Activated CD8-positive, alpha-beta memory T cell treated with anti-CD3 and anti-CD28 coated beads for 1 hour (primary cell): ENCODE measurements around the gene CEACAM21.

Source experiments
- DNase-seq, 2 donors: peaks; one replicate each; pipeline ENCODE4 v3.0.0-alpha.2; 2020; ENCODE audit warnings: low read depth in 1 of 2; ENCODE audit errors: extremely low read depth in 1 of 2

Gene CEACAM21

DNA sequence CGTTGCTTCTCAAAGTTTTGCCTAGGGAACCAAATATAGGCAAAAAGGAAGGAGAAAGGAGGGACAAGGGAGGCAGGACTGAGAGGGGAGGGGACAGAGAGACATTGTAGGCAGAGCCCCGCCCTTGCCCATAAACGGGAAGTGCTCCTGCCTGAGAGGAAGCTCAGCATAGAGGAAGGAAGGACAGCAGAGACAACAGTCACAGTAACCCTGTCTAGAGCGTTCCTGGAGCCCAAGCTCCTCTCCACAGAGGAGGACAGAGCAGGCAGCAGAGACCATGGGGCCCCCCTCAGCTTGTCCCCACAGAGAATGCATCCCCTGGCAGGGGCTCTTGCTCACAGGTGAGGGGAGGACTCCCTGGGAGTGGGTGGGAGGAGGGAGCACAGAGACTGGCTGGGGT is at the start of gene CEACAM21:
Gene CEACAM21, plus strand, starts transcription at position 169 of the 400 bp plus-strand sequence. Its CDS starts 109 bp downstream, at position 278.
- no peak for DNase-seq

DNA sequence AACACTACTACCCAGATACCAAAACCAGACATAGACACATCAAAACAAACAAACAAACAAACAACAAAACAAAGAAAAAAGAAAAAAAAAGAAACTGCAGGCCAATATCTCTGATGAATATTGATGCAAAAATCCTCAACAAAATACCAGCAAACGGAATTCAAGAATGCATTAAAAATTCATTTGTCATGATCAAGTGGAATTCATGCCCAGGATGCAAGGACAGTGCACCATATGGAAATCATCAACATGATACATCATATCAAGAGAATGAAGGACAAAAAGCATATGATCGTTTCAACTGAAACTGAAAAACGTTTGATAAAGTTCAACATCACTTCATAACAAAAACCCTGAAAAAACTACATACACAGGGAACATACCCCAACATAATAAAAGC is 48.9 kb upstream of the CEACAM21 start:
- DNase-seq: no peak

DNA sequence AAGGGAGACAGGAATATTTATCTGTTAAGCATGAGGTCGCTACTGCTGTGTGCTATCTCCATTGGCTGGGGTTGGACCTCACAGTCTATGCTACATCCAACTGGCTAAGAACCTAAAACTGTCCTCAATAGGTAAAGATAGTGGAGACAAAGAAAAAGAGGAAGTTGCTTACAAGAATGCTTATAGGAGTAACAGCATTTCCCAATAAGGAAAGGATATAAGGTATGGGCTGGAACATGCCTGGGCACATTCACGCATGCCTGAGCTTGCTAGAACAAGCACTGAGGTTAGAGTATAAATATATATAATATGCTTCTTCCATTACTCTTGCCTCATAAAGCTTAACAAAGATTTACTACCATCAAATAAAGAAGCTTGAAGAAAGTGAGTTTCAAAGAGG is 47.9 kb upstream of the CEACAM21 start:
- DNase-seq: no peak

DNA sequence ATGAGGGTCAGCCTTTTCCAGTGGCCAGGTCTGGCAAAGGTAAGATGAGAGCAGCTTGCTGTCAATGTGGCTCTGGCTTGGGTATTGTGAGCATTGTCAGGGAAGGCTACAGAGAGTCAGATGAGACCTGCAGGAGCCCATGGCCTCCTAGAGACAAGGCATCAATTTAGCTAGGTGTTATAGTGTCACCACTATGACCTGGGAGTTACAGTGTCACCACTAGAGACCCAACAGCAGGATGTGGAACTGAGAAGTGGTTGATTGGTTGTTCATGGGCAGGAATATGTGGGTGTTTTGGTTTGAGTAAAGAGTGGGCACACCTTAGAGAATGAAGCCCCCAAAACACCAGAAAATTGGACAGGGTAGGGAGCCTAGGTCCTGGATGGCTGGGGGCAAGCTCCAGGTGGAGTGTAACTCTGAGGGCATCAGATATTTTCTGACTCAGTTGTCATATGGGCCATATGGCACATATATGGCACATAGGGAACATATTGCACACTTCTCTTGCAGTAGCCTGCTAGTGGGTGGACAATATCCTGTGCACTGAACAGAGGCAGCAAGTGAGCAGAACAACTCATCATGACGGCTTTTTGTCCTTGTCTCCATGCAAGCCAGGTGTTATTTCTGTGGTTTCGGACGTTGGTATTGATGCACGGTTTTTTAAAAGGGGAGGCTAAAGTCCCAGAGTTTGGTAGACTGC is 46.3 kb upstream of the CEACAM21 start:
- no peak for DNase-seq

DNA sequence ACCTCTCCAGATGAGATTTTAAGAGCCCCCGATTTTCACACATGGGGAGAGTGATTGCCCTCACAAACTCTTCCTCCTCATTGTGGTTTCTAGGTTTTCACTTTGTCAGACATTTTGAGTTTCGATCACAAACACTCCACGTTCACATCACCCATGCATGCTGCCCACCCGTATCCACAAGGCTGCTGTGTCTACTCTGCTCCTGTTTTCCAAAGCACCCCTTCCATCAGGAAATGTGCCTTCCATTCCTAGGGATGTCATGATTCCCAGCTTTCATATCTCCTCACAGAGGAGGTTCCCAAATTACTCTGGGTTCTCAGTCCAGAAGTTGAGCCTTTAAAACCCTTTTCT is 45.8 kb upstream of the CEACAM21 start:
- DNase-seq: no peak

DNA sequence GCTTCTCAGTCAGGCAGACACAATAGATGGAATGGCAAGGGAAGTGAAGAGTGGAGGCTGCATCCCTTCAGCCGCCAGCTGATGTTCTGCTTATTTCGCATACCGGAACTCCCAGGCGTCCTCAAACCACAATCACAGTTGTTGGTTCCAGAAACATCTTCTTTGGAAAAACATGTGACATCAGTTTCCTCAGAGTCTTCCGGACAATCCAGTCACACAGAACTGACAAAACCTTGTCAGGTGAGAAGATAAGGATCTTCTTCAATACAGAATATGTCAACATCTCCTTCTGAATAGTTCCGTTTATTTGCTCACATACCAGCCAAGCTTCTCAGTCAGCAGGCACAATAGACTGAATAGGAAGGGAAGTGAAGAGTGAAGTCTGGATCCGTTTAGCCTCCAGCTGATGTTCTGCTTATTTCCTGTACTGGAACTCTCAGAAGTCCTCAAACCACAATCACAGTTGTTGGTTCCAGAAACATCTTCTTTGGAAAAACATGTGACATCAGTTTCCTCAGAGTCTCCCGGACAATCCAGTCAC is 45.1 kb upstream of the CEACAM21 start:
- no peak for DNase-seq

DNA sequence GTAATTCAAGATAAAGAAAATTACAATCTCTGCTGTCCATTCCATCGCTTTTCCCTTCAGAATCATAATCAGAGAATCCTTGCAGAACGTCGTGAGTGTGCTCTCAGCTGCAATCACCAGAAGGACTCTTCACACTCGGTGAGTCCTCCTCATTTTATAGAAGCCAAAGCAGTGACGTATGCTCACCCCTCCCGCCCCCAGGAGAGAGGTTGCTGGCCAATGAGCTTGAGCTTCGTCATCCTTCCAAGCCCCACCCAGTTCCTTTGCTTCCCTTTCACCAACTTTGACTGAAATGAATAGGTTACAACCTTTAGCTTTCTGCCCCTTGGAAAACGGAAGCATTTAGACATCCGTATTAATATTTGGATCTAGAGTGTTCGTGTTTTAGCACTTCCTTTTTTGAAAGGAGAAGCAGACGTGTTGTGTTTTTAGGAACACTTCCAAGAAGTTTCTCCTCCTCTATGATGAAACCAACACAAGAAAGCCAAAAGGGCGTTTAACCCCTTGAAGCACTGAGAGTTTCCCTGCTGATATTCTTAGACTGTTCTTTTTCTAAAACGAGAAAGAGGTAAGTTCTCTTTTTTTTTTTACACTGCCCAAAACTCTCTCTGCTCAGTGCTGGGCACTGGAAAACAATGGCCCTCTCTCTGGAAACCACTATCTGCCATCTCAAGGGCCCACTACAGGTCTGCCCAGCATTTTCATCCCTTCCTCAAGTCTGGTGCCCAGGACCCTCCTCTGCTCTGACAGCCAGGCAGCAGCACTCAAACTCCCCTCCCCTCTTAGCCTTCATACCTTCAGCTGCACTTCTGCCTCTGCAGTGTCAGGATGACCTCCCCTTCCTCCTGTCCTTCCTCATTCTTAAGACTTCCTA is 44.3 kb upstream of the CEACAM21 start:
- DNase-seq: peak; percentile 48 to 70

DNA sequence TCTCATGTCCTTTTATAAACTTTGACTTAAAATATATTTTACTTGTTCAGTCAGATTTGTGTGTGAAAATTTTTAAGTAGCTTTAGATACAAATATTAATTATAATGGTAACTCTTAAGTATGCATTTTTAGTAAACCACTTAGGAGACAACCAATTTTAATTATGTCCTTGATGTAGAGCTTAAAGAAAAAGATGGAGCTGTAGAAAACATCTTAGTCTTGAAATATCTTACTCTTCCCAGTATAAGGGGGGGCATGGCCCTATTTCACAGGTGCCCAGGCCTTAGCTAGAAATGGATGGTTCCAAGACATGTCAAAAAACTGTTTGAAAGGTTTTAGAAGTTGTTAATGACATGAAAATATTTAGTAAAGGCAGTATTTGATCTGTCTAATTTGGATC is 43.4 kb upstream of the CEACAM21 start:
- no peak for DNase-seq

DNA sequence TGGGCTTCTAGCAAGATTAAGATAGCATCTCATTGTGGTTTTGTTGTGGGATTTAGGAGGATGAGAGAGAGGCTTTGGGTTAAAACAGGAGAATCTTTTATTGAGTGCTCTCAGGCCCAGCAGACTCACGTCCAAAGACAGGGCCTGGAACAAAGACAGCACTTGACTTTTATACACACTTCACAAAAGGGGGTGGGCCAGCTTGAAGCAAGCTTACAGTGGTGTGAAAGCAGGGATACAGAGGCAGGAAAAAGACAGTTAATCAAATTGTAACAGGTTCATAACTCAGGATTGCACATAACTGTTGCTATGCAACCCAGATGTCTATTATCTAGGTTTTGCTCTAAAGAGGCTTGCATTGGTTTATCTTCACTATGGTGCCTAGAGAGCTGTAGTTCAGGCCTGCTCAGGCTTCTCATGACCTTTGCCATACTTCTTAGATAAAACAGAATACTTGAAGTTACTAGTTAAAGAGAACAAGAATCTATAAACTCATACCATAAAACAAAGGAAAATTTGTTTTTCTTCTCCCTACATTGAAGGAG is 42.2 kb upstream of the CEACAM21 start:
- no peak for DNase-seq

DNA sequence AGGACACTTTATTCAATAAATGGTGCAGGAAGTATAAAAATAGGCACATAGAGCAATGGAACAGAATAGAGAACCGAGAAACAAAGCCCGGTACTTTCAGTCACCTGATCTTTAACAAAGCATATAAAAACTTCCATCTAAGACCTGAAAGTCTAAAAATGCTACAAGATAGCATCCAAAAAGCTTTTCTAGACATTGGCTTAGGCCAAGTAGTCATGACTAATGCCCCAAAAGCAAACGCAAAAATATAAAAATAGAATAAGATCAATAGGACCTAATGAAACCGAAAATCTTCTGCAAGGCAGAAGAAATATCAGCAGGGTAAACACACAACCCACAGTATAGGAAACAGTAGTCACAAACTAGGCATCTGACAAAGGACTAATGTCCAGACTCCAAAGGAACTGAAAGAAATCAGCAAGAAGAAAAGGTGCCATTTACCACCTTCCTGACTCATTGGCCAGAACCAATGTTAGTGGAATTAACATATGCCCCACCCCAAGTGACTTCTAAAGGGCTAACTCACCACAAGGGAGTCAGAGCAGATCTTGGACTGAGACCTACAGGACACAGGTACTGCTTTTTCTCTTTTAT is 40.8 kb upstream of the CEACAM21 start:
- DNase-seq: no peak

DNA sequence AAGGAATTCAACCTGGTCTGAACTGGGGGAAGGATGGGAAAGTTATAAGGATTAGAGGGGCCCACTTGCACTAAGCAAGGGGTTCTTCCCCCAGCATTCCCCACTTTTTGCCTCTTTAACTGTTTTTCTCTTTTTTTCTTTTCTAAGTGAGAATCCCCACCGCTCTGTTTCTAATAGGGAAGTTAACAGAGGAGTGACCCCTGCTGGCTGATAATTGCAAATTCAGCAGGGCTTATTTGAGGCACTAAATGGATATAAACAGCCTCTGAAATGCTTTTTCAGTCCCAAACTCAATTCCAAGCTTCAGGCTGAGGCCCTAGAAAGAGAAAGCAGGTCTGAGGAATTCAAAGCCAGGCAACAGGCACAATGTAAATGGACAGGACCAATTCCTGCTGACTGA is 38.2 kb upstream of the CEACAM21 start:
- no peak for DNase-seq

DNA sequence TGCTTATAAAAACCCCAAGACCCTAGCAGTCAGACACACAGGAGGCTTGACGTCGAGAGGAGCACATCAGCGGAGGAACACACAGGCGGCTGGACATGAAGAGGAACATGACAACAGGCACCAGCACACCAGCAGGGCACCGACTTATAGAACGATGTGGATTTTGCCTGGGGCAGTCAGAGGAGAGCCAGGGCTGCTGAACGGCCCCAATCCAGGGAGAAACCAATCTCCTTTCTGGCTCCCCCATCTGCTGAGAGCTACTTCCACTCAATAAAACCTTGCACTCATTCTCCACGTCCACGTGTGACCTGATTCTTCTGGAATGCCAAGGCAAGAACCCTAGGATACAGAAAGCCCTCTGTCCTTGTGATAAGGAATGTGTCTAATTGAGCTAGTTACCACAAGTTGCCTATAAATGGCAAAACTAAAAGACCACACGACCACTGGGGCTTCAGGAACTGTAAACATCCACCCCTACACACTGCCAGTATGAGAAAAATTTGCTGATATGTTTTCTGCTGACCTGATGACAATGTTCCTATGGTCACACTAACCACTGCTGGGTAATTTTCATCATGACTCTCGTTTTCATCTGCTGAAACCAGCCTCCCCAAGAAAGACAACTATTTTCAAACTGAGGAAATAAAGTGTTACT is 35.8 kb upstream of the CEACAM21 start:
- DNase-seq: no peak

DNA sequence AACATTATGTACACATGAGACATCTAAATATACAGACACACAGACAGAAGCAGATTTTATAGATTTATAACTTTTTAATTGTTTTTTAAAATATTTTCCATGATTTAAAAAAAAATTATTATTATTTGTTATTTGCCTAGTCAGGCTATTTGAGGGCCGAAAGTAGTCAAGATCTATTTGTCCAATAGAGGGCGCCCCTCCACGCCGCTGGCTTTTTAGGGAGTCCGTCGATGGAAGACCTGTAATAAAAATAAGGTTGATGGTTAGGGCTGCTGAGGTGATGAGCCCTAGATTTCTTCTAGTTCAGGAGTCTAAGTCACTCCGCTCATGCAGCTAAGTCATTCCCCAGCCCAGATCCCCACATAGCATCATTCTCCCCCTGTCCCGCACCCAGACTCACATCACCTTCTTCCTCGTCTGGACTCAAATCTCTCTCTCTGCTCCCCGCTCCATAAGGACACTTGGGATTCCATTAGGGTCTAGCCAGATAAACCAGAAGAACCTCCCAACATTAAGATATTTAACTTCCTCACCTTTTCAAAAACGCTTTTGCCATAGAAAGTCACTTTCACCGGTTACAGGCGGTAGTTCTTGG is 33.9 kb upstream of the CEACAM21 start:
- DNase-seq: peak; percentile 59 to 66

DNA sequence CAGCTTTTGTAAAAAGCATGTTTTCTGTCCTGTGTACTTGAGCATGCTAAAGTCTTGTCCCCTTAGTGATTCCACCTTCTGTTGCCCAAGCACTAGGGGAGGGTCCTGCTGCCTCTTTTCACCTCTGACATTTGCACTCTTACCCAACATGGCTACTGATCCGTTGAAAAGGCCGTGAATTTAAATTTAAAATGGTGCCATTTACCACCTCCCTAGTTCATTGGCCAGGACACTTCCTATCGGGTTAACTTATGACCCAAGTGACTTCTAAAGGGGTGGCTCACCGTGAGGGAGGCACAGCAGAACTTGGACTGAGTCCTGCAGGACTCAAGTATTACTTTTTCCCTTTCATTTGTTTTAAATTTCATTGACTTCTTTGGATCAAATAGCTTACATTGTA is 33.3 kb upstream of the CEACAM21 start:
- no peak for DNase-seq

DNA sequence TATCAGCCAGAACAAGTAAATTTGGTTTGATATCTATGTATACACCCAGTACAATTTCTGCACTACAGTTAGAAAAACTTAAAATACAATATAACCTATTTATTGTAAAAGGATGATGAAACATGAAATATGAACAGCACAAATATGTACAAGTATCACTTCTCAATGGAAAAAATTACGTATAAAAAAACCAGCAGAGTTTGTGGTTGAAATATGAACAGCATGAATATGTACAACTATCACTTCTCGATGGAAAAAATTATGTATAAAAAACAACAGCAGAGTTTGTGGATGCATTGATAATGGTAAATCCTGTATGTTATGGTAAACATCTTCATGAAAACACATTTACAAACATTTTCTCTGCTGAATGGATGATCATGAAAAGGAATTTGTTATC is 32.4 kb upstream of the CEACAM21 start:
- DNase-seq: no peak

DNA sequence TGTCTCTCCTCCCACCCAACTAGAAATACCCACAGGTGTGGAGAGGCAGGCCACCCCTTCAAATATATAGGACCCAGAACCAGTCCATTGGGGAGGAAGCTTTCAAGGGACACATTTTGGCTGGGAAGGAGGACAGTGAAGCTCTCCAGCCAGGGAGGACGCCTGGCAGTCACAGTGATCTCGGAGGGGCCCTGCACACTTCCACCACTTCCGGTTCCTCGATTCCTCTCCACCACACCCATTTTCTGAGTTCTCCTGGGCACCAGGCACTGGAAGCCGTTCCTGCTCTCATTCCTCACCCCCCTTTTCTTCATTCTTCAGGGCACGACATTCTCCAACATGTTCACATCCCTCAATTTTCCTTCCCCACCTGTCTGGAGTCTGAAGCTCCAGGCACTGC is 30.4 kb upstream of the CEACAM21 start:
- DNase-seq: no peak

DNA sequence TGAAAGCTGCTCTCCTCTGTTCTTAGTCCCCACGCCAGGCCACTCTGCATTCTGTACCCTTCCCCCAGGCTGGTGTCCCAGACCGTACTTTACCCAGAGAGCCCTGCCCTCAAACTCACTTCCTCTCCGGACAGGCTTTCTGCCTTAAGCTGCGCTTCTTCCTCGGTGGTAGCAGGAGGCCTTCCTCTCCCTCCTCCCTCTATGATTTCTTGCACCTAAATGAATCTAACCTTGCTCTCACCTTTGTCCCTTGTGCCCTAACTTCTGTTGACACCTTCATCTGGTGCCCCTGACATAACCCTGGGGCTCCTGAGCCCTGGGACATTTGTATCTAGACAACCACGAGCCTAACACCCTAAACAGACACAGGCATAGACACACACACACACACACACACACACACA is 29.6 kb upstream of the CEACAM21 start:
- no peak for DNase-seq

DNA sequence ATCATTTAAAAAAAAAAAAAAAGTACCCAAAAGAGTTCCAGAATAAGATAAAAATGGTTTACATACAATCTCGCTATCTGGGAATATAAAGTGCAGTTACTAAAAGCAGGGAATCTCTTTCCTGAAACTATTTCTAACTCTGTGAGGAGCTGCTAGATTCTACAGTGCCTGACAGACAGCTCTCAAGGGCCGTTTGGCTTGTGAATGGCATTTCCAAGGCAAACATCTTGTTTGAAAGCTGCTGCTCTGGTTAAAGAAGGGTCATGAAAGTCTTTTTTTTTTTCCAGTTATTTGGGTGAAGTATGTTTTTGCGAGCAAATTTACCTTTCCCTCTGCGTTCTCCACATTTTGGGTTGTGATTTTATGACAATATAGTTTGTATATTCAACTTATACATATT is 29.0 kb upstream of the CEACAM21 start:
- DNase-seq: no peak

DNA sequence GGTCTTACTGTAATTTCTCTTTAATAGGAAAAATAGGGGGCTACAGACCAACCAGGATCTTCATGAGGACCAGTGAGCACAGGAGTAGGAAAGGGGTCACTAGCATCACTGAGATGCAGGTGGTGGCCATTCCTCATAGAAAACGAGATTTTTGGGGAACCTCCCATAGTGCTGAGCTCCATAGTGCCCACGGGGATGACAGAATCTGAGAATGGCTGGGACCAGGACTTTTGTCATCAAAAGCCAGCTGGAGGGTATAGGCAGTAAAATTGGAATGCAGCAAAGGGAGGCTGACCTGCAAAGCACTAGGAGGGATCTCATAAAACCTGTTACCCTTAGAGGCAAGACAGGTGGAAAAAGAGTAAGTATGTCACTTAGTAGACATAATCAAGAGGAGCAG is 28.4 kb upstream of the CEACAM21 start:
- no peak for DNase-seq

DNA sequence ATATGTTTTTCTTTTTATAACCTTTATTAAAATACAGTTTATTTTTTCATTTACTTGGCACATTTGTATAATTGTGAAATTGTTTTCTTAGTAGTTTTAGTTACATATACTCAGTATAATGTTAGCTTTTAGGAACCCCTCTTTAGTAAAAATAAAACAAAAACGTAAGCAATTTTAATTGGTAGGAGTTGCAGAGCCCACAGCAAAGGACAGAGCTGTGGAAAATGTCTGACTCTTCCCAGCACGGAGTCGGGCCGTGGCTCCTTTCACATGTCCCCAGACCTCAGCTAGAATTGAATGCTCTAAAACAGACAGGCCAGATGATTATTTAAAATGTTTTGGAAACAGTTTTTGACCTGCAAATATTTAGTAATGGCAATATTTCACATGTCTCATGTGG is 27.9 kb upstream of the CEACAM21 start:
- no peak for DNase-seq
